ENCODE results near the gene GNB1.
"Not testable (repeated sequence)": the region's sequence is repeated elsewhere in the genome, so short reads cannot be mapped to it uniquely, and the experiment has no call there.

GNB1 gene

DNA sequence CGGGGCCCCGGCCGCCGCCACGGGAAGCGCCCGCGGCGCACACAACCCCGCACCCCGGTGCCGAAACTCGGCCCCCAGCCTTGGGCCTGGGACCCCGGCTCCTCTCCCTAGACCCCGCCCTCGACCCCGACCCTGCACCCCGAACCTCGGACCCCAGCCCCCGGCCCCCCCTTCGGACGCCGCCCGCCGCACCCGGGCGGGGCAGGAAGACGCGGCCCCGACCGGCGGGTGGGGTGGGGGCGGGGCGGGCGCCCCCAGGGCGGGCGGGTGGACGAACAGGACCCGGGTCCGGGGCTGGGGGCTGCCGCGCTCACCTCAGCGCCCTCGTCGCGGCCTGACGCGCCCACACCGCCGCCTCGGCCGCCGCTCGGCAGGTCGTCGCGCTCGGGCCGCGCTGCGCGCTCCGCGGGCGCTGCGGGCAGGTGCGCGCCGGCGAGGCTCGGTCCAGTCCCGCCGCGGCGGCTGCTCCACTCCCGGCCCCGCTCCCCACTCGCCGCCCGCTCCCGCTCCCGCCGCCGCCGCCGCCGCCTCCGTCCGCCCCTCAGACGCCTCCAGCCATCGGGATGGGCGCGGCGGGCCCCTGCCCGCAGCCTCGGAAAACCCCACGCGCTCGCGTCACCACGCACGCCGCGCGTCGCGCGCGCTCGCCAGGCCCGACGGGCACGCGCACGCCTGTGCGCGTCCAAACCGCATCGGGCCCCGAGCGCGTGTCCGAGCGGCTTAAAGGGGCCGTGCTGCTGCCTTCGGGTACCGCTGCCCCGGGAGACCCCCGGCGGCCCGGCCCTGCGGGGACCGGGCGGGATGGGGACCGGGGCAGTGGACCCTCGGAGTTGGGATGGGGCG, at the start of gene GNB1:
TSS of gene GNB1 (minus strand) at position 582 of the 843 bp plus-strand sequence. CDS start 65,634 bp downstream, outside the sequence.
- peak; percentile 94 for DNase-seq

DNA sequence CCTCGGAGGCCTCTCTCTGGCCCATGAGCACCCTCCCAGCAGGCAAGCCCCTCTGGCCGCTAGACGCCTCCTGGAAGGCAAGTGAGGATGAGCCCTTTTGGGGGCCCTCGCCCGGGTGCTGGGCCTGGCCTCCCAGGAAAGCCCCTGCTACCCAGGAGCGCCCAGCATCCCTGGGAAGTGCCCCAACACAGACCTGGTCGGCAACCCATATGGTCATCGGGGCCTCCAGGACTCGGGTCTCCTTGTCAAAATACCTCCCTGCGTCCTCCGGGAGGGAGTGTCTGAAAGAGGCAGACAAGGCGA, 49.2 kb upstream of the GNB1 start:
- DNase-seq, result no peak

DNA sequence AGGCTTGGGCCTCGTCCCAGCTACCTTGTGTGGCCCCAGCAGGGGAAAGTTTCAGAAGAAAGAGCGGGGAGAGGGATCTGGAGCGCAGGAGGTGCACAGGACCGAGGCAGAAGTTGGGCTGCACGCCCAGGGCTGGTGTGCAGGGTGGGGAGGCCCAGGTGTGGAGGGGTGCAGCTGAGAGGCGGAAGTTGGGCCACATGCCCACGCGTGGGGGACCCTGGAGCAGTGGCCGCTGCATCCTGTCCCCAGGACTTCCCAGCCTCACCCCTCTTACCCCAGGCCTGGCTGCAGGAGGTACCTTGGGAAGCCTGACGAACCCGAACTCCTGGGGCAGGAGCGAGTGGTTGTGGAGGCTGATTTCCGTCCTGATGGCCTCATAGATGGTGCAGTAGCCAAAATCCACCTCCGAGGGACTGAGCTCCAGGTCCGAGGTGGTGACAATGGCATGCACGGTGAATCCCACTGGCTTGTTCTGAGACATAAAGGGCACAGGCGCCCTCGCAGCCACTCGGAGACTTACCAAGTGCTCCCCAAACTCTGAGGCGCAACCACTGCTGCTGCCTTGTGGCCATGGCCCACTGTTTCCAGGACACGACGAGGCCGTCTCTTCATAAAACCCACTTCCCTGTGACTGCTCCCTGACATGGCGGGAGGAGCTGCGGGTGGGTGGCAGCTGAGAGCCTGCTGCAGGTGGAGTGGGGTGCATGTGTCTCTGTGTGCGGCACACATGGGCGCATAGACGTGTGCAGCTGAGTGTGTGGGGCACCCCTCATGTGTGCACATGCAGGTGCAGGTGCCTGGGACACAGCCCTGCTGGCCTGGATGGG, 48.6 kb upstream of the GNB1 start:
- DNase-seq, result no peak

DNA sequence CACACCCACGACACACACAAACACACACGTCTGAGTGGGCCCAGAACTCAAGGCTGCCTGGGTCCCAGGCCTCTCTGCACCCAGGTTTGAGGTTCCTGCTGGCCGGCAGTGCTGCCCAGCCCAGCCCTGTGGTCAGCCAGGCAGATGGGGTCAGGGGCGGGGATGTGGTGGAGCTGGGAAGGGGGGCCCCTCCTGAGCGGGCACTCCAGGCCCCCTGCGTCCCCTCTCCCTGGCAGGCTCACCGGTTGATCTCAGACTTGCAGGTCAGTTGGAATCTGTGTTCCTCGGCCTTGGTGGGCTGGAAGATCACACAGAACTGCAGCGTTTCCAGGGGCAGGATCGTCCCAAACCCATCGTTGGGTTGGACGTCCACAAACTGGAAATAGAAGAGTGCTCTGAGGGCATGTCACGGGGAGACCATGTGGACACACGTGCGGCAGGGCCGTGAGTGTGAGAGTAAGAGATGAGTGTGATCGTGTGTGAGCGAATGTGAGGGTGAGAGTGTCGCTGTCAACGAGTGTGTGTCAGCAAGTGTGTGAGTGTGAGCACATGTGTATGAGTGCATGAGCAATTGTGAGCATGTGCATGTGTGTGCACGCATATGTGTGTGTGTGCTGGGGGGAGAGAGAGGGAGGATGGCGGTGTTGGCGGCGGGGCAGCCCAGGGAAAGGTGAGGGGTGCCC, 47.9 kb upstream of the GNB1 start:
- DNase-seq, result no peak

DNA sequence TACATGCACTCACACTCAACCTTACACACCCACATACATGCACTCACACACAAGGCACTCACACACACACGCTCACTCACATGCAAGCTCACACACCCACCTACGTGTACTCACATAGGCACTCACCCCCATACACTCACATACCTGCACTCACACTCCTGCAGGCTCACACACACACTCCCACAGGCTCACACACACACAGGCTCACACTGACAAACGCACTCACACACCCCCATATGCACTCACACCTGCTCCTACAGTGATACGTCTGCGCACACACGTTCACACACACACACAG, 47.3 kb upstream of the GNB1 start:
- no peak for DNase-seq

DNA sequence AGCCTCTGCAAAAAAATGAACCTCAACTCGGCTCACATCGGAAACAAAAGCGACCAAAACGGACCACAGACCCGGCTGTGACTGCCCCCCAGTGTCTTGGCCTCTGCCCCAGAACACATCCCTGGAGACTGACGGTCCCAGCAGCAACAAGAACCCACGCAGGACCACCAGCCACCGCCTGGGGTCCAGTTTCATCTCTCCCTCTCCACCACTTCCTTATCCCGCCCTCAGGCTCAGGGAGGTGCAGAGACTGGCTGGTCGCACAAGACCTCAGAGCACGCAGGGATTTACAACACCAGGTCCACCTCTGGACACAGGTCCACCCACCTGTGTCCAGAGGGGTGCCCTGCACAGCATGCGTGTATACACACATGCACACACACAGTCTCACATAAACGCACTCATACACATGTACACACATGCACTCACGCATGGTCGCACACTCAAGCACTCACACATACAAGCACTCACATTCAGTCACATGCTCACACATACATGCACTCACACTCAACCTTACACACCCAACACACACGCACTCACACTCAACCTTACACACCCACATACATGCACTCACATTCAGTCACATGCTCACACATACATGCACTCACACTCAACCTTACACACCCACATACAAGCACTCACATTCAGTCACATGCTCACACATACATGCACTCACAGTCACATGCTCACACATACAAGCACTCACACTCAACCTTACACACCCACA, 46.8 kb upstream of the GNB1 start:
- no peak for DNase-seq

DNA sequence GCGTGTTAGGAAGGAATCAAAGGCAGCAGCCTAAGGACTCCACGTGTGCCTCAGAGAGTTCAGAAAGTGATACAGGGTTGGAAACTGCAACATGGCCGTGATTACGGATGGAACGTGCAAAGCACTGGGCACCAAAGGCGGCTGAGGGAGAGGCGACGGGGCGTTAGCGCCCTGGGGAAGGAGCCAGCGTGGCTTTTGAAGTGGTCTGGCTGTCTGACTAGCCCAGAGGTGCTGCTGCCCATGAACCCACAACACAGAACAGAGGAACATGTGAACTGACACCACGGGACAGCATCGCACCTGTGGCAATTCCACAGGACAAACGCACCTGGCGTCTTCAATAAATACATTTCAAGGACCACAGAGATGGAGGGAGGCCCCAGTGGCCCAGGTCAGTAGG, 46.2 kb upstream of the GNB1 start:
- no peak for DNase-seq

DNA sequence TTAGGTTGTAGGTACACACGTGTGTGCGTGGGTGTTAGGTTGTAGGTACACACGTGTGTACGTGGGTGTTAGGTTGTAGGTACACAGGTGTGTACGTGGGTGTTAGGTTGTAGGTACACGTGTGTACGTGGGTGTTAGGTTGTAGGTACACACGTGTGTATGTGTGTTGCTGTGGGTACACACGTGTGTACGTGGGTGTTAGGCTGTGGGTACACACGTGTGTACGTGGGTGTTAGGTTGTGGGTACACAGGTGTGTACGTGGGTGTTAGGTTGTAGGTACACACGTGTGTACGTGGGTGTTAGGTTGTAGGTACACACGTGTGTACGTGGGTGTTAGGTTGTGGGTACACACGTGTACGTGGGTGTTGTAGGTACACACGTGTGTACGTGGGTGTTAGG, 44.0 kb upstream of the GNB1 start:
- DNase-seq, result not testable (repeated sequence)

DNA sequence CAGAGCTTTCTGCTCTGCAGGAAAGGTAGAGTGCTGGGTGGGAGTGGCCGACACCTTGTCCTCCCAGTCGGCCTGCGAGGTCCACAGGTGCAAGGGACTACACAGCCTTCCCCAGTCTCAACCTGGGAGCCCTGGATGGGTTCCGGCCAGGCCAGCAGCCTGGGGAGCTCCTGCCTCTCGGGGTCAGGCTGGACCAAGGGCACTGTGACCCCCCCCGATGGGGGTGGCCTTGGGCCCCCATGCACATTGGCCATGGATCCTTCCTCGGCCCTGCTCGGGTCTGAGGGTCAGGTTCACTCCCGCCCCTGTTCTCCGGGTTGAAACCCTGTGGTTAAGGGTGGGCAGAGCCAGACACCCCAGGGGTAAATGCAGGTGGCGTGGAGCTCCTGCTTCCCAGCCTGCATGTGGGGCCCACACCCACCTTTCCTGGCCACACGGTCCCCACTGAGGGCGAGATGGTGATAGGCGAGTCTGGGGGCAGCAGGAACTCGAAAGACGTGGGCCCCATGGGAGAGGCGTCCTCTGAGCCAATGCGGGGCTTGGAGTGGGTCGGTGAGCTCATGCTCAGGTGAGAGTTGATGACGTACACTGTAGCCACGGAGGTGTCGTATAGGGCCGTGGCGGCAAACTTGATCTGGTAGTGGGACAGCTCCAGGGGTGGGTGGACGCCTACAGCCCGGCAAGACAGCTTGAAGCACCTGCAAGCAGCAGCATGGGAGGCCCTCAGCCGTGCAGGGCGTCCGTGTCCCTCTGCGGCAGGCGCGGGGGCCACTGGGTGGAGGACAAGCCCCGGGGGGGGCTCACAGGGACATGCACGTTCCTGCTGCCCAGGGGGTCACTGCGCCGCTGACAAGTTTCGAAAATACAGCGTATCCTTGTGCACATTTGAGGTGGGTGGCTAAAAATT, 39.0 kb upstream of the GNB1 start:
- peak; percentile 10 for DNase-seq

DNA sequence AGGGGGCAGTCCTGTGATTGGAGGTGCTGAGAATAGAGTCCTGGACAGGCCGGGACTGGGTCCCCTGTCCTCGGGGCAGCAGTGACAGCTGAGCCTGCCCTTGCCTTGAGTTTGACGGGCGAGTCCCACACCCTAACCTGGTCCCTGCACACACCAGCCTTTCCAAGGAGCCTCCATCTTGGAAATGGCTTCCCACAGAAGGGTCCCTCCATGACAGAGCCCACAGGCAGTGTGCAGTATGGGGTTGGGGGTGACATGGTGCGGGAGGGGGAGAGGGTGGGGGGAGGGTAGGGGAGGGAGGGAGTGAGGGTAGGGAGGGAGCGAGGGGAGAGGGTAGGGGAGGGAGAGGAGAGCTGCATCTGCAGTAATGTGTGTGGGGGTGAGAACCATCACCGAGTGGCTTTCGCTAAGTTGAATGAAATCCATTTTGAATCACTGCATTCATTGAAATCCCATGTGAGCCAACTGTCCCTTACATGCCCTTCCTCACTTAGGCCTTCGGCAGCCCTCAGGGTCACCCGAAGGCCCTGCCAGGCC, 38.3 kb upstream of the GNB1 start:
- no peak for DNase-seq

DNA sequence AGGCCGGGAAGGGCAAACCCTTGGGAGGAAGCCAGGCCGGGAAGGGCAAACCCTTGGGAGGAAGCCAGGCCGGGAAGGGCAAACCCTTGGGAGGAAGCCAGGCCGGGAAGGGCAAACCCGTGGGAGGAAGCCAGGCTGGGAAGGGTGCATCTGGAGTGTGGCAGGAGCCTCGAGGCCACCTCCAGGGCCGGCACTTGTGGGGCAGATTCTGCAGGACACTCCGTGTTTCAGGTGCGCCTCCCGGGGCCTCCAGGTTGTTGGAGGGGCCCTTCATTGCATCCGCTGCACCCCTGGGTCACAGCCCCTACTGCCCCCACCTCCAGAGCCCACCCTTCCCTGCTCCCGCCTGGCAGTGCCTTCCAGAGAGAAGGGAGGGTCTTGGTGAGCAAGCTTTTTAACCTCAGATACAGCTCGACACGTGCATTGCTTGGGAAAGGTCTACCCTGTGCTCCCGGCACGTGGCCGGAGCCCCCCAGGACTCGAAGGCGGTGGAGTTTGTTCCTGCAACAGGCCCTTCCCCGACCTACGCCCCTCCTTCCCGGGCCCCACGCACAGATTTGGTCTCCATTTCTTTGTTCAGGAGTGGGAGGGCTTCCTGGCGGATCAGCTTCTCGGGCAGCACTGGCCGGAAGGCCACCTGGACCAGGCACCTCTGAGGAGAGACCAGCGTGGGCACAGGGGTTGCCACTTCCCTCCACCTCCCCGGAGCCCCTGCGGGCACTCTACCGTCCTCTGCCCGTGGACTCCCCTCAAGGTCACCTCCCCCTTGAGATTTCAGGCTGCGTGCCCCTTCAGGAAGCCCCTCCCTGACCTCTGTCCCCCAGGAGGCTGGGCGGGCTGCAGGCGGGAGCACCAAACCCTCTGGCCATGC, 37.6 kb upstream of the GNB1 start:
- DNase-seq, result no peak

DNA sequence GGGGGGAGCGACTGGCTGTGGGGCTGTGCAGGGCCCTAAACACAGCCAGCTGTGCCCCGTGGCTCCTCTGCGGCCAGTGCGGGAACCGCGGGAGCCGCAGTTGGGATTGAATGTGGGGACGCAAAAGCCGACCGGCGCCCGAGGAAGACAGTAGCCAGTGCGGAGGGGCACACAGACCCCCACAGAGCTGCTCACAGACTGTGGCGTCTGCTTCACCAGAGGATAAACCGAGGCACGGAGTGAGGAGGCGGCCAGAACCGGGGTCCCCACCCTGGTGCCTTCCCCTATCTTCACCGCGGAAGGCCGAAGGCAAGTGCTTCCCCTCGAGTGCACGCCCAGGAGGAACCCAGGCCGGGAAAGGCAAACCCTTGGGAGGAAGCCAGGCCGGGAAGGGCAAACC, 36.9 kb upstream of the GNB1 start:
- no peak for DNase-seq

DNA sequence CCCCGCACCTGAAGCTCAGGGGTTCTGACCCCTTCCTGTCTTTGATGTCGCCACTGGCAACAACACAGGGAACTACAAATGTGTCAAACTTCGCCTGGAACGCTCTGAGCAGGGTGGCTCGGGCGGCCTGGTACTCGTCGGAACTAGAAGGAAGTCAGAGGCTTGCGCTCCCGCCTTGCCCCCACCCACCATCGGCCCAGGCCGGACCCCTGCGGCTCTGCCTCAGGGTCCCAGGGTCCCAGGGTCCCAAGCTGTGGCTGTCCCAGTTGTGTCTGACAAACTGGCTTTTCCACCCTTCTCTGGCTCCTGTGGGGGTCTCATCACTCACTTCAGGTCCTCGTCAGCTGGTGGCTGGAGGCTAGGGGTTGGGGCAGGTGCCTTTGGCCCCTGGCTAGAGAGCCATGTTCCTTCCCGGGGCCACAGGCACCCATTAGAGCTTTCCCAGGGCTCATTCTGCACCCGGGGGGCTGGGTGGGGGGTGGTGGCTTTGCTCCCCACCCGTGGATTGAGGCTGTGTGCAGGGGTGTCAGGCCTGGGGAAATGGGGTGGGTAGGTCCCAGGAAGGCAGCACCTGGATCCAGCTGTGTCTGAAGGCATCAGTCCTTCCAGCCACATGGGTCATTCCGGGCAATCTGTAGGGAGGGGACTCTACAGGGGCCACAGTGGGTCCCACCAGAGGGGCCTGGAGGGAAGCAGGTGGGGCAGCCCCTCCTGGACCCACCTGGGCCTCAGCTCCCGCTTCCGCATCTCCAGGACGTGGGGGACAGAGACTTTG, 36.2 kb upstream of the GNB1 start:
- no peak for DNase-seq

DNA sequence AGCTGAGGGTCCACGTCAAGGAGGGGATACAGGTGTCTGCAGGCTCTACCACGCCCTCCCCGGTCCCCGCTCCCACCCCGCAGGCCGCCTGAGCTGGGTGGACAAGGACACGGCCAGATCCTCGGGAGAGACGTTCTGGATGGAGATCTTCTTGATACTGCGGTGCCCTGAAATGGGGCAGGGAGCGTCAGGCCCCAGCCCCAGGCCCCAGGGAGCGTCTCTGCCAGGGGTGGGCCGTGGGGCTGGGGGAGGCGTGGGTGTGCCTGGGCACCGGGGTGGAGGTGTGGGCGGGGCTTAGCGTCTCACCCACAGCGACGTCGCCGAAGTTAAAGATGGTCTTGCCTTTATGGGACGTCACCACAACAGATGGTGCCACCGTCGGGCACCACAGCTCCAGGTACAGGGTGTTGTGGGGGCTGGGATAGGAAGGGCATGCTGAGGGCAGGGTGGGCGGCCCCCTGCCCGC, 35.5 kb upstream of the GNB1 start:
- DNase-seq, result no peak

DNA sequence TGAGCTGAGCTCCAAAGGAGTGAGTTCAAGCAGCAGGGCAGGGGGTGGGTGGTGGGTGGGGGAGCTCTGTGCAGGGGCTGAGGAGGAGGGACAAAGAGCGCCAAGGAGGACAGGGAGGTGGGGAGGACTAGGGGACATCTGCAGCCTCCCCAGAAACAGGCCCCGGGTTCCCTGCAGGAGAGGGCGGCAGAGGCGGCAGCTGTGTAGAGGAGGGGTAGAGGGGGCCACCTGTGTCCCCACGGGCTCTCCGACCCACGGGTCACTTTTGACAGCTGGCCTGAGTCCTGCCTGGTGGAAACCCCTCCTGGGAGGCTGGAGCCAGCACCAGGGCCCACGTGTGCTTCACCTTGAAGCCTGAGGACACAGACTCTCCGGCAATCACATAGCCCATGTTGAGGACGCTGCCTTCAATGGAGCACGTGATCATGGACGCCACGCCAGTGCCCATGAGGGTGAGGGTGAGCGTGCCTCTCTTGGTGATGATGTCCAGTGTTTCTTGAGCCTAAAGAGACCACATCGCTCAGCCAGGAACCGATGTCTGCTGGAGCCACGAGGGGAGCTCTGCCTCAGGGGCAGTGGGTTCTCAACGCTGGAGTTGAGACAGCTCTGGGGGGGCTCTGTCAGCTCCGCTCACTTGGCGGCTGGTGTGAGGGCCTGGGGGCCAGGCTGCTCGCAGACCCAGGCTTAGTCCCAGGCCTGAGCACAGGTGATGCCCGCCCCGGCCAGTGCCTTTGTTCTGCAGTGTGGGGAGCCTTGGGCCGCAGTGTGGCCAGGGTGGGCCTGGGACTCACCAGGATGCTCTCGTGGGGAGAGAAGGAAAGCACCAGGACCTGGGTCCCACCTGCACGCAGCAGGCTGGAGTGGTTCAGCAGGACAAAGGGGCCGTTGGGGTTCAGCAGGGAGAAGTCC, 34.8 kb upstream of the GNB1 start:
- DNase-seq, result no peak

DNA sequence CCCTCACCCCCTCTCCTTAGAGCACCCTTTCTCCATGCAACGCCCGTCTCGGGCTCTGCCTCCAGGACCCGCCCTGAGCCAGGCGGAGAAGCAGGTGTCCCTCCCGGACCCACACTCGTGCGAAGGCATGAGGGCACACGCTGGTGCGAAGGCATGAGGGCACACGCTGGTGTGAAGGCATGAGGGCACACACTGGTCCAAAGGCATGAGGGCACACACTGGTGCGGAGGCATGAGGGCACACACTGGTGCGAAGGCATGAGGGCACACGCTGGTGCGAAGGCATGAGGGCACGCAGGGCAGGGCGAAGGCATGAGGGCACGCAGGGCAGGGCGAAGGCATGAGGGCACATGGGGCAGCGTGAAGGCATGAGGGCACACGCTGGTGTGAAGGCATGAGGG, 34.0 kb upstream of the GNB1 start:
- no peak for DNase-seq

DNA sequence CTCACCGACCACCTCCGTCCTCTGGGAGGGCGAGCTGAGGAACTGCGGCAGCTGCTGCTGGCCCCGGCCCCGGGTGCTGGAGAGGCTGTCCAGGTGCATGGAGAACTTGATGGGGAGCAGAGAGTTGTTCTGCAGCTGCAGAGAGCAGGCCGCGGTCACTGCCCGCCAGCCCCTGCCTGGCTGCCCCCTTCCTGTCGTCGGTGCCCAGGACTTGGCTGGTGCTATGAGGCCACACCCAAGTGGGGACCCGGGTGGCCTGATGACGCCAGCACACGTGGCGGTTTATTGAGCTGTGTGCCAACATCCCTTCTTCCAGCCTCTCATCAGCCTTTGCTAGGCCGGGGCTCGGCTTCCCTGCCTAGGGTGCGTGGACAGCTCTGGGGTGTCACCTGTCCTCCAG, 33.5 kb upstream of the GNB1 start:
- DNase-seq, result no peak

DNA sequence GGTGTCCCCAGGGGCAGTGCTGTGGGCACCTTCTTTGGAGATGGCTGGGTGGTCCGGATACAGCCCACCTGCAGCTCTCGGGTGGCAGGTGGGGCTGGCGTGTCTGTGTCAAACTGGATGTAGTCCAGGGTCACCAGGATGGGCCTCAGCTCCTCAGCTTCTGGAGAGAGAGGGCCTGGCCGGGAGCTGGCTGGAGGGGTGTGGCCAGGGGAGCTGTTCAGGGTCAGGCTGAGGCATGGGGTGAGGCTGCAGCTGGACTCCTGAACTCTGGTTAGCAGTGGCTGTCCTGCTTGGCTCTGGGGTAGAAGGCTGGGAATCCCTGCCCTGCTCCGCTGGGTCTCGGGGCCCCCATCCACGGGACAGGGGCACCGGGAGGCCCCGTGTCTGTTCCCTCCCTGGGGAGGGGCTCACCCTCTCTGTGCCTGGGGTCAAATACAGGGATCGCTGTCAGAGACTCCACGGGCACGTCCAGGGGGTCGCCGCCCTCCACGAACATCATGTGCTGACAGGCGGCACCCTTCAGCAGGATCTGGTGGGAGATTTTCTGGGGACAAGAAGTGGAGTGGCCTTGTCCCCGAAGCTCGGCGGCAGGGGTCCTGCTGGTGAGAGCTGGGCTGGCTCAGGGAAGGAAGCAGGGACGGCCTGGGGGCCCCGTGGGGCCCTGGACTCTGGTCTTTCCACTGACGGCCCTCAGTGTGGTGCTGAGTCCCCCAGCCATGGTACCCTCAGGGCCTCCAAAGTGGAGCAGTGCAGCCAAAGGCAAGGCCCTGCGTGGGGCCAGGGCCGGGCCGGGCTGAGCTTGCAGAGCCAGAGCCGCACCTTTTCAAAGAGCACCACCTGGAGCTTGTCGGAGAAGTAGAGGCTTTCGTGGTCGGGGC, 32.3 kb upstream of the GNB1 start:
- no peak for DNase-seq

Data from 8988T (cell line).